Psoas muscle (tissue), 8 donors: ENCODE data around the gene KIF22. TPM values are rescaled to one million over a fixed set of nuclear protein-coding genes. Genes with fewer than 3 reads are reported as not detected.

ENCODE experiments used
- ATAC-seq, 4 donors: fragments of 200-7000 bp; cut with Tn5 transposase; one replicate each; pipeline ENCODE4 v1.9.1; 2020; ENCODE audit warnings: moderate library complexity in 3 of 4, mild to moderate bottlenecking in 2 of 4
- DNase-seq, 2 donors: peaks; one replicate each; pipeline ENCODE4 v3.0.0-alpha.2; 2020
- H3K27ac ChIP-seq: fragments of 200-600 bp; one replicate; pipeline ENCODE4 v1.8.0; 2022
- H3K27me3 ChIP-seq, 3 donors: fragments of 200-600 bp in 1 of 3; one replicate each; pipeline versions ENCODE4 v1.6.1 to v1.8.0; 2013 to 2022; ENCODE audit warnings: low read length in 2 of 3, mild to moderate bottlenecking in 2 of 3, moderate library complexity in 1 of 3; ENCODE audit not compliant: insufficient read depth in 3 of 3
- H3K36me3 ChIP-seq, 2 donors: fragments of 200-600 bp in 1 of 2; one replicate each; pipeline versions ENCODE4 v1.6.1 to v1.8.0; 2013 to 2022; ENCODE audit warnings: low read depth in 1 of 2, mild to moderate bottlenecking in 1 of 2, moderate library complexity in 1 of 2; ENCODE audit not compliant: insufficient read depth in 1 of 2
- H3K4me1 ChIP-seq: fragments of 200-600 bp; one replicate; pipeline ENCODE4 v1.8.0; 2022
- H3K4me3 ChIP-seq: fragments of 200-600 bp; one replicate; pipeline ENCODE4 v1.8.0; 2022; ENCODE audit warnings: mild to moderate bottlenecking
- H3K9me3 ChIP-seq: fragments of 200-600 bp; one replicate; pipeline ENCODE4 v1.8.0; 2022
- WGBS, 3 donors: extraction: QIAGEN DNeasy Blood & Tissue Kit; methylation state at CpG; one replicate each; pipeline versions ENCODE4 v1.1.6 to v1.1.7; 2013; 5-methylcytosine and 5-hydroxymethylcytosine counted together
- intact Hi-C, 2 donors: fragments of 100-400 bp; cut with DNase I; formaldehyde crosslinking; loops; one replicate each; pipeline versions ENCODE4 v1.11.0 to v1.14.2; 2022
- polyA plus RNA-seq, 3 donors: library from polyadenylated mRNA; stranded (reverse); fragments of 200-250 nt; gene quantifications; one replicate each; pipeline ENCODE4 v1.2.3, GENCODE V29; 2013
- total RNA-seq, 4 donors: library from RNA; stranded (reverse); fragmentation: NEBNext Ultra II Directional in 2 of 4; extraction: Animal tissue kit (Norgen Biotek cat#: 25700) in 2 of 4; gene quantifications; one replicate each; pipeline versions ENCODE4 v1.2.1 to v1.2.4, GENCODE V29; 2021 to 2023
- TF ChIP-seq, protein P1 (sequence below): fragments of 200-600 bp; IDR thresholded peaks from one replicate; pipeline ENCODE4 v1.8.0; 2022; ENCODE audit warnings: antibody characterized with exemption
- donor health status: healthy with polysubstance abuse.
- donor health status: DM: no; HTN: no; CAD: no; lungs with moderate emphysema.
- donor health status: Bipolar disorder and iron deficiency.
- donor health status: healthy.
- donor health status: DM: yes; HTN: yes; CAD: no.
- donor health status: DM: no; HTN: no; CAD: no.
- donor health status: DM: no; HTN: no; CAD: no.
- donor health status: DM: yes; HTN: yes; CAD: no.

Gene KIF22
- total and polyA plus RNA-seq, 7 donors: 12.6 to 23.8 (median 15.4) TPM

GRCh38 chr16:29814592-29814991 lies 24.0 kb downstream of the KIF22 start:
- no peaks in the 10 kb centered on the region for H3K27me3 ChIP-seq
- peaks cover 33% of the 10 kb centered on the region for H3K4me1 ChIP-seq
- 84 to 90% (median 89%) methylated on average over 5 of the region's 5 CpGs for WGBS, 3 donors
- H3K4me3 ChIP-seq: peak overlapping the region; percentile 90
- H3K36me3 ChIP-seq: peaks cover 0 to 28% of the 10 kb centered on the region in 2 donors
- DNase-seq (no peak), ATAC-seq (no peak)
- intact Hi-C loops: no loop called here
- H3K9me3 ChIP-seq: no peaks in the 10 kb centered on the region
- TF ChIP-seq, protein P1, sequence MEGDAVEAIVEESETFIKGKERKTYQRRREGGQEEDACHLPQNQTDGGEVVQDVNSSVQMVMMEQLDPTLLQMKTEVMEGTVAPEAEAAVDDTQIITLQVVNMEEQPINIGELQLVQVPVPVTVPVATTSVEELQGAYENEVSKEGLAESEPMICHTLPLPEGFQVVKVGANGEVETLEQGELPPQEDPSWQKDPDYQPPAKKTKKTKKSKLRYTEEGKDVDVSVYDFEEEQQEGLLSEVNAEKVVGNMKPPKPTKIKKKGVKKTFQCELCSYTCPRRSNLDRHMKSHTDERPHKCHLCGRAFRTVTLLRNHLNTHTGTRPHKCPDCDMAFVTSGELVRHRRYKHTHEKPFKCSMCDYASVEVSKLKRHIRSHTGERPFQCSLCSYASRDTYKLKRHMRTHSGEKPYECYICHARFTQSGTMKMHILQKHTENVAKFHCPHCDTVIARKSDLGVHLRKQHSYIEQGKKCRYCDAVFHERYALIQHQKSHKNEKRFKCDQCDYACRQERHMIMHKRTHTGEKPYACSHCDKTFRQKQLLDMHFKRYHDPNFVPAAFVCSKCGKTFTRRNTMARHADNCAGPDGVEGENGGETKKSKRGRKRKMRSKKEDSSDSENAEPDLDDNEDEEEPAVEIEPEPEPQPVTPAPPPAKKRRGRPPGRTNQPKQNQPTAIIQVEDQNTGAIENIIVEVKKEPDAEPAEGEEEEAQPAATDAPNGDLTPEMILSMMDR: no peak
- no peak overlapping the region for H3K27ac ChIP-seq

GRCh38 chr16:29815032-29815721 lies 24.6 kb downstream of the KIF22 start:
- H3K9me3 ChIP-seq: no peaks in the 10 kb centered on the region
- no peaks in the 10 kb centered on the region for H3K27me3 ChIP-seq
- TF ChIP-seq, protein P1: no peak
- ATAC-seq: no peak
- peak overlapping the region; percentile 90 for H3K4me3 ChIP-seq
- H3K4me1 ChIP-seq: peaks cover 32% of the 10 kb centered on the region
- DNase-seq: peak; percentile 41 to 72
- H3K36me3 ChIP-seq: peaks cover 0 to 27% of the 10 kb centered on the region in 2 donors
- H3K27ac ChIP-seq: peak overlapping the region; percentile 97
- intact Hi-C loops: loop anchor here in 1 of 2 donors (5.0 kb wide), 1 partner anchor 47 kb away; the partner anchor contains the start of gene CDIPT
- 8 to 12% (median 8%) methylated on average over 37 to 39 of the region's 39 CpGs for WGBS, 3 donors

DNA sequence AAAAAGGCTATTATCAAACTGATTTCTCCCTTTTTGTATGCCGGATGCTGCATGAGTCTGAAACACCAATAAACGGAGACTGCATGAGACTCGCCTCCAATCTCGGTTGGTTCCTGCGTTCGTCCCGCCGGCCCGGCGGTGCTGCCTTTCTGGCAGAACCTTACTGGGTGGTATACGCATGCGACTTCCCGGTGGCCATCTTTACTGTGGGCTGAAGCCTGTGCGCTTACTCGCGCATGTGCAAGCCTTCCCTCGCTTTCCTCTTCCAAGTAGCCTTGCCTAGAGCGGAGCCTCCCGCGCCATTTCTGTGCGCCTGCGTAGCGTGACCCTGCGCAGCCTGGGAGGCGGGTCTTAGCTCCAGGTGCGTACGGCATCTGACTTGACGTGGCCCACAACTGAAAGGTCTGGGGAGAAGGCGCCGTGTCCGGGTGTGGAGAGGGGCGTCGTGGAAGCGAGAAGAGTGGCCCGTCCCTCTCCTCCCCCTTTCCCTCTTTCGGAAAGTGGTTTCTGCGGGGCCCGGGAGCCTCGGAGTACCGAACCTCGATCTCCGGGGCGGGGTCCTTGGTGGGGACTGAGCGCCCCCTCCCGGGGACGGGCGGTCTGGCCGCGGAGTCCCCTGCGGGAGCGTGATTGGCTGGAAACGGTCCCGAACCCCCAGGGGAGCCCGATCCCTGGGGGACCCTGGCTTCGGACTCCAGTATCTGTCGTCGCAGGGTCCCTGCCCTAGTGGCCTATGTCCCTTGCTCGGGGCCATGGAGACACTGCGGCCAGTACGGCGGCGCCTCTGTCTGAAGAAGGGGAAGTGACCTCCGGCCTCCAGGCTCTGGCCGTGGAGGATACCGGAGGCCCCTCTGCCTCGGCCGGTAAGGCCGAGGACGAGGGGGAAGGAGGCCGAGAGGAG lies 25.5 kb downstream of the KIF22 start, which contains the start of gene PAGR1:
Gene PAGR1 (plus strand): TSS at position 360 of the 901 bp plus-strand sequence. CDS start 374 bp downstream, at position 734.
- intact Hi-C loops: loop anchor here (2.0 to 5.0 kb wide), 2 partner anchors 31 to 46 kb away; partner anchors contain the start of gene CDIPT (in 1 of the 2)
- peak within 1 kb of the TSS; percentile 90 for H3K4me3 ChIP-seq
- H3K27ac ChIP-seq: peak within 1 kb of the TSS; percentile 97
- ATAC-seq: peak; percentile 84 to 87 (median 84)
- H3K27me3 ChIP-seq: no peaks in the 10 kb centered on the region
- H3K9me3 ChIP-seq: no peaks in the 10 kb centered on the region
- TF ChIP-seq, protein P1: peak; percentile 91
- peaks cover 0 to 26% of the 10 kb centered on the region in 2 donors for H3K36me3 ChIP-seq
- H3K4me1 ChIP-seq: peaks cover 26% of the 10 kb centered on the region
- DNase-seq: peak; percentile 97 to 99
- 0 to 1% (median 0%) methylated on average over 70 of the region's 70 CpGs for WGBS, 3 donors

- ATAC-seq (peak; percentile 10 to 39 (median 28)), DNase-seq (peak; percentile 61 to 77)
- Histone ChIP-seq H3K4me1 (peaks cover 34% of the 10 kb centered on the region), H3K27ac (peak overlapping the region; percentile 97), H3K27me3 (no peaks in the 10 kb centered on the region), H3K4me3 (peak overlapping the region; percentile 90), H3K9me3 (no peaks in the 10 kb centered on the region), H3K36me3 (peaks cover 0 to 26% of the 10 kb centered on the region in 2 donors)
- 3 to 6% (median 3%) methylated on average over 33 to 37 of the region's 37 CpGs for WGBS, 3 donors
- TF ChIP-seq, protein P1: no peak
- intact Hi-C loops: loop anchor here (2.0 to 5.0 kb wide), 2 partner anchors 32 to 45 kb away; partner anchors contain the start of gene CDIPT (in 1 of the 2)
Observed at GRCh38 chr16:29816694-29817441, 26.3 kb downstream of the KIF22 start.
